Stimulated activated CD4-positive, alpha-beta T cell treated with anti-CD3 and anti-CD28 coated beads, Interleukin-12 subunit alpha, Interleukin-12 subunit beta, amount 100 ng/mL, for 48 hours (primary cell): ENCODE measurements around the gene TSKU.
"Not testable (repeated sequence)": the region's sequence is repeated elsewhere in the genome, so short reads cannot be mapped to it uniquely, and the experiment has no call there.

ENCODE experiments used
- DNase-seq, 3 donors: peaks; one replicate each; pipeline ENCODE4 v3.0.0-alpha.2; 2020; ENCODE audit warnings: low read depth in 2 of 3, low spot score in 1 of 3

Gene TSKU

DNA sequence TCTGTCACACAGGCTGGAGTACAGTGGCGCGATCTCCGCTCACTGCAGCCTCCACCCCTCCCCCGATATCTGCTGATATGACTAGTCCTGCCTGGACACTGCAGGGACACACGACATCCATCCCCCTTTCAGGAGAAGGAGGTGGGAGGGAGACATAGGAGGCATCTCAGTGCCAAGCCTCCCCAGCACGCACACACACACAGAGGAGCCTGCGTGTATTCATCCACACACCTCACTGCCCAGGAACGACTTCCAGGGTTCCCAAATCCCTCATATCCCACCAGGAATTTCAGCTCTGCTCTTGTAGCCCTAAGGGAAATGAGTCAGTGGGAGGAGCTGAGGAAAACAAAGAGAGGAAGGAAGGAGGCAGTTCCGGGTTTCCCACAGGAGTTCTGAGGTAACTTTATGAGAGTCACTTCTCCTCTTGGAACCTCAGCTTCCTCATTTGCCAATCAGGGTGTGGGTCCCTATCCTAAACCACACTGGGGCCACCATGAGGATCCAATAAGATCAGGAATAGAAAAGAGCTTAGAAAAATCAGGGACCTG, 40.4 kb downstream of the TSKU start:
- DNase-seq, result no peak

DNA sequence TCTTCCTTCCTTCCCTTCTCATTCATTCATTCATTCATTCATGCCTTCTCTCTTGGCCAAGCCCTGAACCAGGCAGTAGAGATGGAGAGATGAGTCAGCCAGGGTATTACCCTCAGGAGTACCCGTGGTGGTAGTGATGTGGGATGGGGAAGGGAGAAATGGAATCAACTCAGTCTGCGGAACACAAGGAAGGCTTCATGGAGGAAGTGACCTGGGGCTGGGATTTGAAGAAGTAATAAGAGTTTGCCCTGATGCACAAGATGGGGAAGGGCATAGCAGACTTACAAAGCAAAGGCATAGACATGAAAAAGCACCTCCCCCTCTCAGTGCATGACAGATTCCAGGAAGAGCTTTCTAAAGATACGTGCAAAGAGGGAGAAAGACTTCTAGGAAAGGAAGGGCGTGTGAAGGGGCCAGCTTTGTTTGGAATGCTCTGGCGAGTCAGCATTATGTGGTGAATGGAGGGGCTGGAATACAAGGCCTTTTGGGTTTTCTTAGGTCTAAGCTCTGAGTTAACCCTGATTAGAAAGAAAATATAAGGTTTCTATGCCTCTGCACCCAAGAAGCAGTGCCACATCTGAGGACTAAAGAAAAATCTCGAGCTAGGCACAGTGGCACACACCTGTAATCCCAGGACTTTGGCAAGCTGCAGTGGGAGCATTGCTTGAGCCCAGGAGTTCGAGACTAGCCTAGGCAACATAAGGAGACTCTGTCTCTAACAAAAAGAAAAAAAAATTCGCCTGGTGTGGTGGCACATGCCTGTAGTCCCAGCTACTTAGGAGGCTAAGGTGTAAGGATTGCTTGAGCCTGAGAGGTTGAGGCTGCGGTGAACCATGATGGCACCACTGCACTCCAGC, 41.2 kb downstream of the TSKU start:
- DNase-seq, result no peak

DNA sequence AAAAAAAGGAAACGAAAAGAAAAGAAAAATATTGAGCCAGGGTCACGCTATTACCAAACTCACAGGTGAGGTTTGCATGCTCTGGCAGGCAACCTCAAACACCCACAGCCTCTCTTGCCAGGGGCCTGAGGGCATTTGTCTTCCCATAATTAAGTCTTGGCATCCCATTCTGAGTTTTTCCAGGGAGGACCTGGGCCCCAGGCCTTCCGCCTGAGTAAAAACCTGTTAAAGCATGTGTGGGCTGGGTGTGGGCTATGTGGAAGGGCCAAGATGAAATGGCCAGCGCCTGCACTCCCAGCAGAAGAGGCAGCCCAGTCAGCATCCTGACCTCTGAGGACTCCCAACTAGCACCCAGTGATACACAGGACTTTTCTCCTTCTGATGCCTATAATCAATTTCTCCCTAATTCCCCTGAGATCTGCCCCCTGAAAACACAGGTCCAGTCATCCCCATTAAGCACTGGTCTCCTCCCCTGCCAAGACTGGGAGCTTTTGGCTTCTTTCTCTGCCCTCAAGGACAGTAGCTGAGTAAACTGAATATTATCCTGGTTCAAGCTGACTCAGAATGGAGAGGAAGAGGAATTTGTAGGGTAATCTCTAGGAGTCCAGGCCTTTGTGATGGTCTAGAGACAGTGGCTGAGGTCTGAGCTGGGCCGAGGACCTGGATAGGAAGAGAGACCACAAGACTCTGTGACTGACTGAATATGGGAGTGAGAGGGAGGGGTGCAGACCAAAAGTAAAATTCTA, 42.0 kb downstream of the TSKU start:
- DNase-seq, result no peak

DNA sequence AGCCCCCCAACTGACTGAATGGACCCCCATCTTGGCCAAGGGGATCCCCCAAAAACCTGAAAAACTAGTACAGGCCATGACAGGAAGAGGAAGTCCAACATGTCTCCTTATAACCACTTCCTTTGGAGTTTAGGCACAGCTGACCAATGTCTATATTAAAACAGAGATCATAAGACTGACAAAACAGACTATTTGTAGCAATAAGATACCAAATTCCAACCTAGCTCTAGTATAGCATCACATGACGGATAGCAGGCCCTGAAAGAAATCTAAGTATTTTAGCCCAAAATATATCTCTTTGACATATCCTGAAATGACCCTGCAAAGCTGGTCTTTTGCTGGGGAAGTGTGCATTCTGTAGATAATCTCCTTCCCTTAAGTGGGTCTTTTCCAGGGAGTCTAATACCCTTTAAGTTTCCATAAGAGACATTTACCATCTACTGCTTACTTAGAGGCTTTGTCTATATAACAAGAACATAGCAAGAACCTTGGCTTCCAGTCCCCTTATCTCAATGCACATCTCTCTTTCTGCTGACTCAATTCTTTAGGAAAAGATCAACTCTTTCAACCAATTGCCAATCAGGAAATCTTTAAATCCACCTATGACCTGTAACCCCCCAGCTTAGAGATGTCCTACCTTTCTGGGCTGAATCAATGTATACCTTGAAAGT, 42.7 kb downstream of the TSKU start:
- no peak for DNase-seq

DNA sequence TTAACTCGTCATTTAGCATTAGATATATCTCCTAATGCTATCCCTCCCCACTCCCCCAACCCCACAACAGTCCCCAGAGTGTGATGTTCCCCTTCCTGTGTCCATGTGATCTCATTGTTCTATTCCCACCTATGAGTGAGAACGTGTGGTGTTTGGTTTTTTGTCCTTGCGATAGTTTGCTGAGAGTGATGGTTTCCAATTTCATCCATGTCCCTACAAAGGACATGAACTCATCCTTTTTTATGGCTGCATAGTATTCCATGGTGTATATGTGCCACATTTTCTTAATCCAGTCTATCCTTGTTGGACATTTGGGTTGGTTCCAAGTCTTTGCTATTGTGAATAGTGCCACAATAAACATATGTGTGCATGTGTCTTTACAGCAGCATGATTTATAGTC, 43.4 kb downstream of the TSKU start:
- not testable (repeated sequence) for DNase-seq

DNA sequence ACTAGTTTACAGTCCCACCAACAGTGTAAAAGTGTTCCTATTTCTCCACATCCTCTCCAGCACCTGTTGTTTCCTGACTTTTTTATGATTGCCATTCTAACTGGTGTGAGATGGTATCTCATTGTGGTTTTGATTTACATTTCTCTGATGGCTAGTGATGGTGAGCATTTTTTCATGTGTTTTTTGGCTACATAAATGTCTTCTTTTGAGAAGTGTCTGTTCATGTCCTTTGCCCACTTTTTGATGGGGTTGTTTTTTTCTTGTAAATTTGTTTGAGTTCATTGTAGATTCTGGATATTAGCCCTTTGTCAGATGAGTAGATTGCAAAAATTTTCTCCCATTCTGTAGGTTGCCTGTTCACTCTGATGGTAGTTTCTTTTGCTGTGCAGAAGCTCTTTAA, 43.8 kb downstream of the TSKU start:
- not testable (repeated sequence) for DNase-seq

DNA sequence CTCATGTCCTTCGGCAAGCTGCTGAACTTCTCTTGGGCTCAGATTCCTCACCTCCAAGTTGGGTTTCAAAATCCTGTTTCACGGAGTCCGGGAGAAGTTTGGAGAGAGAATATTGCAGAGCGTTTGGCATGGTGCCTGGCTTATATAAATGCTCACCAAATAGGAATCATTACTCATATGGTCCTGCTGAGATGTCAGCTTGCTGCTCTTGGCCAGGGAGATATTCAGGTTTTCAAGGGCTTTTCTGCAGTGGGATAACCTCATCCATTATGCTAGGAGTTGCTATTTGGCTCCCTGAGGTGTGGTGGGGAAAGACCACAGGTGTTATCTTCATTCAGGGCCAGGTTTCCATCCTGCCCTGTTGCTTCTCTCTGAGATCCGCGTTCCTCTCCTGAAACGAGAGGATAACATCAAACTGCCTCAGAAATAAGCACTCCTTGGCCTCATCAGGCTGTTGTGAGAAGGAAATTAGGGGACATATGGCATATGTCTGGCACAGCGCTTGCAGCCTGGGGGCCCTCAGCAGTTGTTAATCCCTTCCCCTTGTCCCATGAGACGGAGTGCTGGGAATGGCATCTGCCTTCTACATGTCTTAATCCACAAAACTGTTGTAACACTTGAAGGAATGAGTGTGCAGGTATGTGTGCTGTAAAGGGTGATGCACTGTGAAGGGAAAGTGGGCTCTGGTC, 47.6 kb downstream of the TSKU start:
- no peak for DNase-seq

DNA sequence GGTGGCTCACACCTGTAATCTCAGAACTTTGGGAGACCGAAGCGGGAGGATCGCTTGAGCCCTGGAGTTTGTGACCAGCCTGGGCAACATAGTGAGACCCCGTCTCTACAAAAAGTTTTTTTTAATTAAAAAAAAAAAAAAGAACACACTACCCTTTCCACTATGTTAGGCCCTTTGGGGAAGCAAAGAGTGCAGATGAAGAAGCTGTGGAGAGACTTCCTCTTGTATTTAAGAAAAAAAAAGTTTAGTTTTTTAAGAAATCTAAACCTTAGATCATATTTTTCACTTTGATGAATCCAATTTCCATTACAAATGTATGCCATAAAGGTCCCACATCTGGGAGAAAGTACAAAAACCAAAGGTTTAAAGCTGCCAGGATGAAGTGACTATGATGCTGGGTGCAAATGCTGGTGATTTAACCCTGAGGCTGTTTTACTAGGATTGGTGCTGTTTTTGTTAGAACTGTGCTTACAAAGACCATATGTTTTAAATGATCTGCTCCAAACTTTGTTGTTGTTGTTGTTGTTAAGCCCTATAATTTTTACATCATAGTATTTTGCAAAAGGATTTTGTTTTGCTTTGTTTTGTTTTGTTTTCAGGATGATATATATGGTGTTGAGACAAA, 48.6 kb downstream of the TSKU start:
- DNase-seq, result no peak

DNA sequence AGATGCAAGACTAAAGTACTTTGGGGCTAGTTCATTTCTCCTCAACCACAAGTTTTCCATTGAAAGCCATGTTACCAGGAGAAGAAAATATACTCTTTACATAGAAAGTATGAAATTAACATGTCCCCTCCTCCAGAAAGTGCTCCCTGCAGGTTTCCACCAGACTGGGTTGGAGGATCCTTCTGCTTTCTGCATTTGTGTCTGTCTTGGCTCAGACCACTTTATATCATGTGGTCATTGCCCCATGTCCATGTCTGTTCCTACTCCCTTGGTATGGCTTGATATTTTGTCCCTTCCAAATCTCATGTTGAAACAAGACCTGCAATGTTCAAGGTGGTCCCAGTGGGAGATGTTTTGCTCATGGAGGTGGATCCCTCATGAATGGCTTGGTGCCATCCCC, 49.2 kb downstream of the TSKU start:
- DNase-seq, result no peak

DNA sequence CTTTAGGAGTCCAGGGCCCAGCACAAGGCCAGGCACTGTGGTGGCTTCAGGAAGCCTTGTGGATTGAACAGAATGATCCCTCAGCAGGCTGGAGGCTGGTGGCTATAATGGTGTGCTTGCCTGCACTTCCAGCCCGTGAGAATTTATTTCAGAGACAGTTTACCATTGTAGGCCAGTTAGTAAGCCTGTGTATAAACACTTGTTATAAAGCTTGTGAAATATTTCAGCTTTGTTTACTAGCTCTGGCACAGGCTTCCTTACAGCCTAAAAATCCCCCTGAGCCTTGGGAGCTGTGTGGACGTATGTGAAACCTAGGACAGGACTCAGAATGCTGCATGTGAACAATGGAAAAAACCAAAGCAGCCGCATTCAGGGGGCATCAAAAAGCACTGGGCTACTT, 51.0 kb downstream of the TSKU start:
- no peak for DNase-seq

DNA sequence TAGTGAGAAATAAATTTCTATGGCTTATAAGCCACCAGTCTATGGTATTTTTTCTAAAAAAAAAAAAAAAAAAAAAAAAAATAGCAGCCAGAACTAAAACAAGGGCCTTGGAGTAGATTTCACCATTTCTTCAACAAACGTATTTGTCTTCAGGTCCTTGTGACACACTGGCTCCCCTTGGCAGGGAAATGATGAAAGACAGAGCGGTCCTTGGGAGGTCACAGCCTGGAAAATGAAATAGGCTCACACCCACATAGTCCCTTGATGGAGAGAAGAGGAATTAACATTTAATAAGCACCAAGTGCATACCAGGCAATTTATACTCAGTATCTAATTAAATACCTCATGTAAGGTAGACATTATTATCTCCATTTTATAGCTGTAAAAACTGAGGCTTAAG, 51.9 kb downstream of the TSKU start:
- DNase-seq, result no peak

DNA sequence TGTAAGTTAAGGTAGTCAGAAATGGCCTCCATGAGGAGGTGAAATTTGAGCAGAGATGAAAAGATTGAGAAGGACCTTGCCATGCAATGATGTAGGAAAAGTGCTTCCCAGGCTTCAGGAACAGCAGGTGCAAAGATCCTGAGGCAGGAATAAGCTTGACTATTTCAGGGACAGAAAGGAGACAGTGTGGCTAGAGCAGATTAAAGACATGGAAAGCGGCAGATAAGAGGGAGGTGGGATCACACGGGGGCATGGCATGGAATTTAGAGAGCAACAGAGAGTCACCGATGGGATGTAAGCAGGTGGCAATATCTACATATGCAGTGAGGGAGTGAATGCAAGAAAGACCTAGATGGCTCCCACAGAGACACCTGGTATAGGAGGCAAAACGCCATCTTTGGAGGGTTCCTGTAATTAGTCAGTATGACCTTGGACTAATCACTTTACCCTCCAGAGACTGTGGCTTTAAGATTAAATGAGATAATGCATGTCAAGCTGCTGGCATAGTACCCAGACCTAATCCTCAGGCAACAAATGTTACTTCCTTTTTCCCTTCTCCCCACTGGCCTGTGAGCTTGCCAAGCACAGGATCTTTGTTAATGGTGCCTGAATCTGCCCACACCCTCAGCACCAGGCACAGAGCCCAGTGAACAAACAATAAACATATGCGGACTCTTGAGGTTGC, 52.9 kb downstream of the TSKU start:
- no peak for DNase-seq

DNA sequence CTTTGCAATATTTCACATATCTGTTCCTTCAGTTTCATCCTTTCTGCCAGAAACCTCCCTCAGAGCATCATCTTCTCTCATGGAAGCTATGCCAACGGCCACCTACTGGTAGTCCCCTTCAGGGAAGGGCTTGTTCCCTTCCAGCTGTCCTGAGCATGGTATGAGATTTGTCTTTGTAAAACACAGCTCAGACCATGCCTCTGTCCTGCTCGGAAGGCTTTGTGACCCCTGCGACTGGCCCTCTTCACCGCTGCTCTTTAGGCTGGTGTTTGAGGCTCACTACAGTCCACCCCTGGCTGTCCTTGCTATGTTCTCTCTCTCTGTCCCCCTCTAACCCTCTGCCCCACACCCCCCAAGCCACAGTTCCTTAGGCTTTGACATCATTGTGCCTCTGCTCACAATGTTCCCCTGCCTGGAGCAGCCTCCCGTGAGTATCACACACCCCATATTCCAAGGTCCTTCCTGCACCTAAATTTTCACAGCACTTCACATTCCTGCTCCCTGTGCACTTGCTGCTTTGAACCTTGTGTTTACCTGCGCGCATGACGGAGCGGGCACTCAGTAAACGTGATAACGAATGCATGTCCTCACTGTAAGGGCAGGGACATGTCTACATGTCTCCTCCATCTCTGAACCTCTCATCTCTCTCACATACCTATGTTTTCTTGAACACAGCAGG, 53.6 kb downstream of the TSKU start:
- DNase-seq, result no peak

DNA sequence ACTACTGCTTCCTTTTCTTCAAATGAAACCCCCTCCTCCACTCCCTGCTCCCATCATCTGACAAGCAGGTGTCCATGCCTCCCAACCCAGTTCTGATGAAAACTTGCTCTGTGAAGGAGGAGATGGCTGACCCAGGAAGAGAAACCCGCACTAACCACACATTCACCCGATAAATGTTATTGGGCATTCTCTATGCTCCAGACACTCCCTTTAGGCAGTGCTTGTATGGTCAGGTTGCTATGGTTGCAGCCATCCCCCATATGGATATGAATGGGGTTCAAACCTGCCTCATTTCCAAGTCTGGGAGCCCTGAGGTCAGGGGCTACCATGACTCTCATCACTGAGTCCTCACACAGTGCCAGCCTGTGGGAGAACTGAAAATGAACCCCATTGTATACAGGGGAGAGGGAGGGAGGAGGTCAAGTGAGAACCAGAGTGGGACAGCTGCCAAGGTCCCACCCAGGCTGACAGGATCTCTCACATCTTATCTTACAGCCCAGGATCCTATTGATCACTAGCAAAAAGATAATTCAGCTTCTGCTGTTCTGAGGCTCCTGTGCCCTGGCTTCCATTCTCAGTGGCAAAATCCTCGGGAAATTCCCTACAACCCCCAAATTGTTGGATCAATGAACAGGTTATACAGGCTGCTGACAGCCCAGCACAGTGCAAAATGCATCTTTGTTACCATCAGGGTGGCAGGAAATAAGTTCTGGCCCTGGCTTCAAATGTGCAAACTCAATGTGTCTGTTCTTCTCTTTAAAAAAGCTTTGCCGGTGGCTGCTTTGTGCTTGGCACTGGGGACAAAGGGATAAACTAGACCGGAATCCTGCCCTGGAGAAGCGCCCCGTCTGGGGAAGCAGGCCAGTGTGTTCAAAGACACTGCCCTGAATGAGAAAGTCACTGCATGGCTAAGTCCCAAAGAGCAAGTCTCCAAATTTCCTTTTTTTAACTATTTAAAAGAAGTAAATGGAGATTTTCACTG, 54.8 kb downstream of the TSKU start:
- no peak for DNase-seq

DNA sequence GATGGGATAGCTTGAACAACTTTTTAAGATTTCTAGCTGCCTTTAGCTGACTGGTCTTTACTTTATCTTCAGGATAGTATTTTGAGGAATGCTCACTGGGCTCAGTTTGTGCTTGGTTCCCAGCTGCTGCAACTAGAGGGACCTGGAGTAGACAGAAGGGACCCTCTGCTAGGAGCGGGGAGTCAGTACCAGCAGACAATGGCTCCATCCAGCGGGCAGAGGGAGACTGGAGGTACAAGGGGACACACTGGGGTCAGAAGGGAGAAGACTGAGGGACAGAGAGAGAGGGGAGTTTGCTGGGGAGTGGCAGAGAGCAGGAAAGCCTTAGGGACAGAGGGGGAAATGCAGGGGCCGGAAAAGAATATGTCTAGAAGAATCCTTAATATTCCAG, 55.5 kb downstream of the TSKU start:
- DNase-seq, result no peak

DNA sequence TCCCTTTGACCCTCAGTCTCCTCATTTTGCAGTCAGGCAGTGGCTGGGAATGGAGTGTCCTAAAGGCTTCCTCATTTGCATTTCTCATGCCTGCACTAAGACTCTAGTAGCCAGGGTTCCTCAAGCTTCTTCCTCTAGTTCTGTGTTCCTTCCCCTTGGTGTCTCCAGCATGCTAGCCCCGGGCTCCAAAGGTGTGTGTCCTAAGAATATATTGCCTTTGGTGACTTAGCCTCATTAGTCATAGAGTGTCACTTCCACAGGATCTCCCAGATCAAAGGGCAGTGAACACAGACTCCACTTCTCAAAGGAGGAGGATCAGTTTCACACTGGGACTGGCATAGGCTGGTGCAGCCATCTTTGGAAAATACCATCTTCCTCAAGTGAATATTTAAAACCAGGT, 56.2 kb downstream of the TSKU start:
- no peak for DNase-seq

DNA sequence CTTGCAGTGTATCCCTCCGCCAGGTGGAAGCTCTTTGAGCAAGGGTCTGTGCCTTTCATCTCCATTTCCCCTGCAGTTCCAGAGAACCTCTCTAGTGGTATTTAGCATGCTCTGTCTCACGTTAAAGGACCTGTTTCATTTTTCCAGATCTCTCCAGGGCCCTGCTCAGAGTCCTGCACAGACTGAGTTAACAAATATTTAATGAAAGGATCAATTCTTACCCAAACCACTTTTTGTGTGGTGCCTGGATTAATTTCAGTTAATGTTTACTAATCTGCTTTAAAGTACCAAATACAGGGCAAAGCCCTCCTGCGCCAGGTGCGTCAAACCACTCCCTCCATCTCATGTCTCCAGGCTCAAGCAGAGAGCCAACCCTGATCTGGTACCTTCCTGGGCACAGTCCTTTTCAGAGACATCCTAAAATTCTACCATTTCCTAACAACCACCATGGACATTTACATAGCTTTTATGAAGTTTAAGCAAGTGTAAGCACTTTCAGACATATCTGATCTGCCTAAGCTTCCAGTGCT, 58.8 kb downstream of the TSKU start:
- no peak for DNase-seq

DNA sequence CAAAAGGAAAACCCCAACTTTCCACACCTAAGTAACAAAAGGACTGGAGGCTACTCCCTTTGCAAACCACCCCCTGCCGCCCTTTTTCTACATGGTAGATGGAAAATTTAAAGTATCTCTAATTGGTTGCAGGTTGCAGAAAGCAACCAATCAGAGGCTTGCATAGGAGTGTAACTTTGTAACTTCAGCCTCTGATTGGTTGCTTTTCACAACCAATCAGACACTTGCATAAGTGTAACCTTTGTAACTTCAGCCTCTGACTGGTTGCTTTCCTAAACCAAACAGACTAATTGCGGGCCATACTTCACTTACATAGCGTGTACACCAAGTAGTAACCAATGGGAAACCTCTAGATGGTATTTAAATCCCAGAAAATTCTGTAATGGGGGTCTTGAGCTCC, 60.8 kb downstream of the TSKU start:
- DNase-seq, result no peak
